ENCODE results near the gene PHGDH.

GRCh38 chr1:119675349-119676345 is 36.1 kb upstream of the PHGDH start:
- TF ChIP-seq POLR2A (IDR thresholded peaks at IDR 0.05) (no peak), CTCF (IDR thresholded peaks at IDR 0.05) (peak; percentile 68 to 80 (median 74))
